WTC11 (cell line): Measurements from ENCODE around the gene CTAG1B. TPM values are rescaled to one million over a fixed set of nuclear protein-coding genes. Genes with fewer than 3 reads are reported as not detected.

Source experiments
- ATAC-seq: fragments of 200-7000 bp; cut with Tn5 transposase; 2 replicates; pipeline ENCODE4 v1.10.0; 2021; ENCODE audit warnings: mild to moderate bottlenecking, moderate library complexity
- CTCF ChIA-PET: fragments of 300-600 bp; sonication (Branson Sonifier 250); formaldehyde crosslinking; loops from one replicate; lab custom pipeline; 2021; ENCODE audit warnings: antibody characterized with exemption; lab: Charles Lee
- POLR2A ChIA-PET: fragments of 350-600 bp; sonication (Branson Sonifier 250); formaldehyde crosslinking; loops from one replicate; lab custom pipeline; 2021; ENCODE audit warnings: antibody characterized with exemption; lab: Charles Lee
- DNase-seq: peaks from one replicate; pipeline ENCODE4 v3.0.0; 2021; ENCODE audit warnings: low spot score
- H3K27ac Mint-ChIP-seq: 2 replicates; pipeline ENCODE4 v1.8.0; 2021; ENCODE audit warnings: mixed read lengths
- H3K27me3 Mint-ChIP-seq: 2 replicates; pipeline ENCODE4 v1.8.0; 2021; ENCODE audit warnings: low read depth, mild to moderate bottlenecking, moderate library complexity, mixed read lengths
- H3K36me3 Mint-ChIP-seq: 2 replicates; pipeline ENCODE4 v1.8.0; 2021; ENCODE audit warnings: mixed read lengths
- H3K4me1 Mint-ChIP-seq: 2 replicates; pipeline ENCODE4 v1.8.0; 2022; ENCODE audit warnings: mixed read lengths
- H3K4me3 Mint-ChIP-seq: 2 replicates; pipeline ENCODE4 v1.8.0; 2021; ENCODE audit warnings: mild to moderate bottlenecking, moderate library complexity, mixed read lengths
- H3K9me3 Mint-ChIP-seq: 2 replicates; pipeline ENCODE4 v1.8.0; 2021; ENCODE audit warnings: mixed read lengths
- ELF4 ChIP-seq: sonication (generic); formaldehyde crosslinking; IDR thresholded peaks from 2 replicates; pipeline ENCODE4 v1.8.1; 2022; ENCODE audit warnings: low read depth, mild to moderate bottlenecking, moderate library complexity, missing genetic modification reagents
- EMX1 ChIP-seq: fragments of 250-450 bp; sonication (Bioruptor Pico); IDR thresholded peaks from 2 replicates; pipeline ENCODE4 v1.8.0; 2021; ENCODE audit warnings: mild to moderate bottlenecking
- IRF2 ChIP-seq: sonication (generic); formaldehyde crosslinking; IDR thresholded peaks from 2 replicates; pipeline ENCODE4 v1.8.0; 2022; ENCODE audit warnings: low read depth, missing genetic modification reagents, borderline replicate concordance
- JUN ChIP-seq: sonication (generic); formaldehyde crosslinking; IDR thresholded peaks from 2 replicates; pipeline ENCODE4 v1.8.0; 2023; ENCODE audit warnings: mild to moderate bottlenecking, missing genetic modification reagents
- TEAD4 ChIP-seq: sonication (generic); formaldehyde crosslinking; IDR thresholded peaks from 2 replicates; pipeline ENCODE4 v1.8.0; 2022; ENCODE audit warnings: mild to moderate bottlenecking, missing genetic modification reagents
- ZNF263 ChIP-seq: sonication (generic); formaldehyde crosslinking; IDR thresholded peaks from 2 replicates; pipeline ENCODE4 v1.8.1; 2022; ENCODE audit warnings: low read depth, mild to moderate bottlenecking, moderate library complexity, missing genetic modification reagents
- ZNF416 ChIP-seq: fragments of 250-450 bp; sonication (Bioruptor Pico); IDR thresholded peaks from 2 replicates; pipeline ENCODE4 v1.9.0; 2021; ENCODE audit warnings: mild to moderate bottlenecking, inconsistent platforms
- ZNF423 ChIP-seq: fragments of 250-450 bp; sonication (Bioruptor Pico); IDR thresholded peaks from 2 replicates; pipeline ENCODE4 v2.1.2; 2022; ENCODE audit warnings: mild to moderate bottlenecking, moderate library complexity
- total RNA-seq: library from RNA; stranded (reverse); gene quantifications from 3 replicates; pipeline ENCODE4 v1.2.3, GENCODE V29; 2021
- TF ChIP-seq, protein P1 (sequence below): sonication (generic); formaldehyde crosslinking; IDR thresholded peaks from 2 replicates; pipeline ENCODE4 v1.8.1; 2023; ENCODE audit warnings: mild to moderate bottlenecking, missing genetic modification reagents, borderline replicate concordance
- TF ChIP-seq, protein P2 (sequence below): sonication (generic); formaldehyde crosslinking; IDR thresholded peaks from 2 replicates; pipeline ENCODE4 v1.8.1; 2023; ENCODE audit warnings: mild to moderate bottlenecking, moderate library complexity, missing genetic modification reagents
- TF ChIP-seq, protein P3 (sequence below): sonication (generic); formaldehyde crosslinking; IDR thresholded peaks from 2 replicates; pipeline ENCODE4 v1.8.1; 2023; ENCODE audit warnings: mild to moderate bottlenecking, missing genetic modification reagents, moderate library complexity
- TF ChIP-seq, protein P4 (sequence below): sonication (generic); formaldehyde crosslinking; IDR thresholded peaks from 2 replicates; pipeline ENCODE4 v1.8.1; 2023; ENCODE audit warnings: mild to moderate bottlenecking, missing genetic modification reagents, moderate library complexity
- TF ChIP-seq, protein P5 (sequence below): fragments of 250-450 bp; sonication (Bioruptor Pico); conservative IDR thresholded peaks from 2 replicates; pipeline ENCODE4 v1.9.0; 2021; ENCODE audit warnings: mild to moderate bottlenecking
- TF ChIP-seq, protein P6 (sequence below): sonication (generic); formaldehyde crosslinking; IDR thresholded peaks from 2 replicates; pipeline ENCODE4 v1.8.0; 2023; ENCODE audit warnings: mild to moderate bottlenecking, missing genetic modification reagents
- TF ChIP-seq, protein P7 (sequence below): sonication (generic); formaldehyde crosslinking; IDR thresholded peaks from 2 replicates; pipeline ENCODE4 v1.8.1; 2022; ENCODE audit warnings: low read depth, mild to moderate bottlenecking, moderate library complexity, missing genetic modification reagents, borderline replicate concordance
- TF ChIP-seq, protein P8 (sequence below): sonication (generic); formaldehyde crosslinking; IDR thresholded peaks from 2 replicates; pipeline ENCODE4 v1.8.0; 2023; ENCODE audit warnings: missing genetic modification reagents, mild to moderate bottlenecking, borderline replicate concordance
- TF ChIP-seq, protein P9 (sequence below): sonication (generic); formaldehyde crosslinking; conservative IDR thresholded peaks from 2 replicates; pipeline ENCODE4 v1.8.1; 2022; ENCODE audit warnings: mild to moderate bottlenecking, missing genetic modification reagents

CTAG1B gene
- total RNA-seq, 1 experiment from 2014 or later = not detected

DNA sequence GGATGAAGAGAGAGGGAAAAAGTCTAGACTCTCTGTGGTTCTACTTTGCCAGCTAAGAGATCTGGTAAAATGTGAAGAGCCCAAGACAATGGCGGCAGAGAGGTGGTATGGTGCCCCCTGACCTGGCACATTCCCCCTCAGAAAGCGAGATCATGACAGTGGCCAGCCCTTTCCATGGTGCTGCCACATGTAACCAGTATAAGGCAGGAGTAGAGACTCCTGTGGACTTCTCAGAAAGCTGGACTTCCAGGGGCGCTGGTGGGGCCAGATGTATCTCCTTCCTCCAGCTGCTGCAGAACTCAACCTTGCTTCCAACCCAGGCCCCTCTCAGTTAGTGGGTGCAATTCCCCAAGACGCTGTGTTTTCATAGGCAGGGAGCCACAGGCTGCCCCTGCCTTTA, 24.6 kb downstream of the CTAG1B start:
- TF ChIP-seq ELF4 (CRISPR knock-in tag) (no peak), ZNF423 (CRISPR knock-in tag) (no peak), EMX1 (no peak), ZNF416 (CRISPR knock-in tag) (no peak), ZNF263 (CRISPR knock-in tag) (no peak), IRF2 (CRISPR knock-in tag) (no peak), TEAD4 (CRISPR knock-in tag) (no peak)
- TF ChIP-seq, protein P1, sequence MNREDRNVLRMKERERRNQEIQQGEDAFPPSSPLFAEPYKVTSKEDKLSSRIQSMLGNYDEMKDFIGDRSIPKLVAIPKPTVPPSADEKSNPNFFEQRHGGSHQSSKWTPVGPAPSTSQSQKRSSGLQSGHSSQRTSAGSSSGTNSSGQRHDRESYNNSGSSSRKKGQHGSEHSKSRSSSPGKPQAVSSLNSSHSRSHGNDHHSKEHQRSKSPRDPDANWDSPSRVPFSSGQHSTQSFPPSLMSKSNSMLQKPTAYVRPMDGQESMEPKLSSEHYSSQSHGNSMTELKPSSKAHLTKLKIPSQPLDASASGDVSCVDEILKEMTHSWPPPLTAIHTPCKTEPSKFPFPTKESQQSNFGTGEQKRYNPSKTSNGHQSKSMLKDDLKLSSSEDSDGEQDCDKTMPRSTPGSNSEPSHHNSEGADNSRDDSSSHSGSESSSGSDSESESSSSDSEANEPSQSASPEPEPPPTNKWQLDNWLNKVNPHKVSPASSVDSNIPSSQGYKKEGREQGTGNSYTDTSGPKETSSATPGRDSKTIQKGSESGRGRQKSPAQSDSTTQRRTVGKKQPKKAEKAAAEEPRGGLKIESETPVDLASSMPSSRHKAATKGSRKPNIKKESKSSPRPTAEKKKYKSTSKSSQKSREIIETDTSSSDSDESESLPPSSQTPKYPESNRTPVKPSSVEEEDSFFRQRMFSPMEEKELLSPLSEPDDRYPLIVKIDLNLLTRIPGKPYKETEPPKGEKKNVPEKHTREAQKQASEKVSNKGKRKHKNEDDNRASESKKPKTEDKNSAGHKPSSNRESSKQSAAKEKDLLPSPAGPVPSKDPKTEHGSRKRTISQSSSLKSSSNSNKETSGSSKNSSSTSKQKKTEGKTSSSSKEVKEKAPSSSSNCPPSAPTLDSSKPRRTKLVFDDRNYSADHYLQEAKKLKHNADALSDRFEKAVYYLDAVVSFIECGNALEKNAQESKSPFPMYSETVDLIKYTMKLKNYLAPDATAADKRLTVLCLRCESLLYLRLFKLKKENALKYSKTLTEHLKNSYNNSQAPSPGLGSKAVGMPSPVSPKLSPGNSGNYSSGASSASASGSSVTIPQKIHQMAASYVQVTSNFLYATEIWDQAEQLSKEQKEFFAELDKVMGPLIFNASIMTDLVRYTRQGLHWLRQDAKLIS (CRISPR knock-in tag) = no peak
- TF ChIP-seq, protein P2, sequence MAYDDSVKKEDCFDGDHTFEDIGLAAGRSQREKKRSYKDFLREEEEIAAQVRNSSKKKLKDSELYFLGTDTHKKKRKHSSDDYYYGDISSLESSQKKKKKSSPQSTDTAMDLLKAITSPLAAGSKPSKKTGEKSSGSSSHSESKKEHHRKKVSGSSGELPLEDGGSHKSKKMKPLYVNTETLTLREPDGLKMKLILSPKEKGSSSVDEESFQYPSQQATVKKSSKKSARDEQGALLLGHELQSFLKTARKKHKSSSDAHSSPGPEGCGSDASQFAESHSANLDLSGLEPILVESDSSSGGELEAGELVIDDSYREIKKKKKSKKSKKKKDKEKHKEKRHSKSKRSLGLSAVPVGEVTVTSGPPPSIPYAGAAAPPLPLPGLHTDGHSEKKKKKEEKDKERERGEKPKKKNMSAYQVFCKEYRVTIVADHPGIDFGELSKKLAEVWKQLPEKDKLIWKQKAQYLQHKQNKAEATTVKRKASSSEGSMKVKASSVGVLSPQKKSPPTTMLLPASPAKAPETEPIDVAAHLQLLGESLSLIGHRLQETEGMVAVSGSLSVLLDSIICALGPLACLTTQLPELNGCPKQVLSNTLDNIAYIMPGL = no peak
- TF ChIP-seq, protein P3, sequence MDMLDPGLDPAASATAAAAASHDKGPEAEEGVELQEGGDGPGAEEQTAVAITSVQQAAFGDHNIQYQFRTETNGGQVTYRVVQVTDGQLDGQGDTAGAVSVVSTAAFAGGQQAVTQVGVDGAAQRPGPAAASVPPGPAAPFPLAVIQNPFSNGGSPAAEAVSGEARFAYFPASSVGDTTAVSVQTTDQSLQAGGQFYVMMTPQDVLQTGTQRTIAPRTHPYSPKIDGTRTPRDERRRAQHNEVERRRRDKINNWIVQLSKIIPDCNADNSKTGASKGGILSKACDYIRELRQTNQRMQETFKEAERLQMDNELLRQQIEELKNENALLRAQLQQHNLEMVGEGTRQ = no peak
- TF ChIP-seq, protein P4, sequence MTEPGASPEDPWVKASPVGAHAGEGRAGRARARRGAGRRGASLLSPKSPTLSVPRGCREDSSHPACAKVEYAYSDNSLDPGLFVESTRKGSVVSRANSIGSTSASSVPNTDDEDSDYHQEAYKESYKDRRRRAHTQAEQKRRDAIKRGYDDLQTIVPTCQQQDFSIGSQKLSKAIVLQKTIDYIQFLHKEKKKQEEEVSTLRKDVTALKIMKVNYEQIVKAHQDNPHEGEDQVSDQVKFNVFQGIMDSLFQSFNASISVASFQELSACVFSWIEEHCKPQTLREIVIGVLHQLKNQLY = no peak
- TF ChIP-seq, protein P5, sequence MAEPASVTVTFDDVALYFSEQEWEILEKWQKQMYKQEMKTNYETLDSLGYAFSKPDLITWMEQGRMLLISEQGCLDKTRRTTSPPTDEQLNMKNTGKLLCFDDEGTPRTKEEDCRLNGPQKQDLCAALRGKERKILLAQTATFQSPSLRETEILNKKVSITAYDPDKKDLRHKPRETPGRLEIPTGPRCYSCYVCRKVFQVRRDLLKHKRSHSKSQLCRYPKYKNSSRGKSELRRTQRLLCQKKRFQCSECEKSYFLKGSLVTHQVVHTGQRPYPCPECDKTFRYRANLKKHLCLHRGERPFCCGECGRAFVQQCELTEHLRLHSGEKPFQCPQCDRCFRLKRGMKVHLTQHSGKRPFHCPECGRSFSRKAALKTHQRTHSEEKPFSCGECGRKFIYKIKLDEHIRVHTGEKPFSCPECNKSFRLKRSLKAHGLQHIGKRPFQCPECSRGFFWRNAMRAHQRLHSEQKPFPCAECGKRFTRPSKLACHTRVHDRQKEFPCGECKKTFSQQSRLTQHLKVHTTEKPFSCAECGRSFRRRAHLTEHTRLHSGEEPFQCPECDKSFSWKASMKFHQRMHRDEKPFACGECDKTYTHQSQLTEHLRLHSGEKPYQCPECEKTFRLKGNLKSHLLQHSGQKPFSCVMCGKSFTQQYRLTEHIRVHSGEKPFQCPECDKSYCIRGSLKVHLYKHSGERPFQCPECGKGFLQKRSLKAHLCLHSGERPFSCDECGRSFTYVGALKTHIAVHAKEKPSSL (CRISPR knock-in tag) = no peak
- TF ChIP-seq, protein P6, sequence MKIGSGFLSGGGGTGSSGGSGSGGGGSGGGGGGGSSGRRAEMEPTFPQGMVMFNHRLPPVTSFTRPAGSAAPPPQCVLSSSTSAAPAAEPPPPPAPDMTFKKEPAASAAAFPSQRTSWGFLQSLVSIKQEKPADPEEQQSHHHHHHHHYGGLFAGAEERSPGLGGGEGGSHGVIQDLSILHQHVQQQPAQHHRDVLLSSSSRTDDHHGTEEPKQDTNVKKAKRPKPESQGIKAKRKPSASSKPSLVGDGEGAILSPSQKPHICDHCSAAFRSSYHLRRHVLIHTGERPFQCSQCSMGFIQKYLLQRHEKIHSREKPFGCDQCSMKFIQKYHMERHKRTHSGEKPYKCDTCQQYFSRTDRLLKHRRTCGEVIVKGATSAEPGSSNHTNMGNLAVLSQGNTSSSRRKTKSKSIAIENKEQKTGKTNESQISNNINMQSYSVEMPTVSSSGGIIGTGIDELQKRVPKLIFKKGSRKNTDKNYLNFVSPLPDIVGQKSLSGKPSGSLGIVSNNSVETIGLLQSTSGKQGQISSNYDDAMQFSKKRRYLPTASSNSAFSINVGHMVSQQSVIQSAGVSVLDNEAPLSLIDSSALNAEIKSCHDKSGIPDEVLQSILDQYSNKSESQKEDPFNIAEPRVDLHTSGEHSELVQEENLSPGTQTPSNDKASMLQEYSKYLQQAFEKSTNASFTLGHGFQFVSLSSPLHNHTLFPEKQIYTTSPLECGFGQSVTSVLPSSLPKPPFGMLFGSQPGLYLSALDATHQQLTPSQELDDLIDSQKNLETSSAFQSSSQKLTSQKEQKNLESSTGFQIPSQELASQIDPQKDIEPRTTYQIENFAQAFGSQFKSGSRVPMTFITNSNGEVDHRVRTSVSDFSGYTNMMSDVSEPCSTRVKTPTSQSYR = no peak
- Mint-ChIP-seq H3K4me3 (no peak overlapping the region), H3K9me3 (peaks cover 23% of the 10 kb centered on the region), H3K27ac (no peak overlapping the region), H3K4me1 (peaks cover 22% of the 10 kb centered on the region), H3K36me3 (peaks cover 15% of the 10 kb centered on the region), H3K27me3 (peaks cover 13% of the 10 kb centered on the region)
- ChIA-PET CTCF (no interaction called here), POLR2A (no interaction called here)
- ATAC-seq = no peak
- no peak for DNase-seq

DNA sequence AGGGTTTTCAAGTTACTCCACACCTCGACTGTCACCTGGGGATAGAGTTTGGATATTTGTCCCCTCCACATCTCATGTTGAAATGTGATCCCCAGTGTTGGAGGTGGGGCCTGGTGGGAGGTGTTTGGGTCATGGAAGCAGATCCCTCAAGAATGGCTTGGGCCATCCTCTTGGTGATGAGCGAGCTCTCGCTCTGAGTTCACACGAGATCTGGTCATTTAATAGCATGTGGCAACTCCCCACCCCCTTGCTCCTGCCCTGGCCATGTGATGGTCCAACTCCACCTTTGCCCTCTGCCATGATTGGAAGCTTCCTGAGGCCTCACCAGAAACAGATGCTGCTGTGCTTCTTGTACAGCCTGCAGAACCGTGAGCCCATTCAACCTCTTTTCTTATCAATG, 25.9 kb downstream of the CTAG1B start:
- DNase-seq = no peak
- ATAC-seq = no peak
- Mint-ChIP-seq H3K9me3 (peaks cover 23% of the 10 kb centered on the region), H3K27me3 (peaks cover 13% of the 10 kb centered on the region), H3K27ac (no peak overlapping the region), H3K36me3 (peaks cover 15% of the 10 kb centered on the region), H3K4me3 (no peak overlapping the region), H3K4me1 (peaks cover 22% of the 10 kb centered on the region)
- ChIA-PET CTCF (no interaction called here), POLR2A (no interaction called here)
- TF ChIP-seq, protein P7, sequence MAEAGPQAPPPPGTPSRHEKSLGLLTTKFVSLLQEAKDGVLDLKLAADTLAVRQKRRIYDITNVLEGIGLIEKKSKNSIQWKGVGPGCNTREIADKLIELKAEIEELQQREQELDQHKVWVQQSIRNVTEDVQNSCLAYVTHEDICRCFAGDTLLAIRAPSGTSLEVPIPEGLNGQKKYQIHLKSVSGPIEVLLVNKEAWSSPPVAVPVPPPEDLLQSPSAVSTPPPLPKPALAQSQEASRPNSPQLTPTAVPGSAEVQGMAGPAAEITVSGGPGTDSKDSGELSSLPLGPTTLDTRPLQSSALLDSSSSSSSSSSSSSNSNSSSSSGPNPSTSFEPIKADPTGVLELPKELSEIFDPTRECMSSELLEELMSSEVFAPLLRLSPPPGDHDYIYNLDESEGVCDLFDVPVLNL = no peak
- TF ChIP-seq, protein P8, sequence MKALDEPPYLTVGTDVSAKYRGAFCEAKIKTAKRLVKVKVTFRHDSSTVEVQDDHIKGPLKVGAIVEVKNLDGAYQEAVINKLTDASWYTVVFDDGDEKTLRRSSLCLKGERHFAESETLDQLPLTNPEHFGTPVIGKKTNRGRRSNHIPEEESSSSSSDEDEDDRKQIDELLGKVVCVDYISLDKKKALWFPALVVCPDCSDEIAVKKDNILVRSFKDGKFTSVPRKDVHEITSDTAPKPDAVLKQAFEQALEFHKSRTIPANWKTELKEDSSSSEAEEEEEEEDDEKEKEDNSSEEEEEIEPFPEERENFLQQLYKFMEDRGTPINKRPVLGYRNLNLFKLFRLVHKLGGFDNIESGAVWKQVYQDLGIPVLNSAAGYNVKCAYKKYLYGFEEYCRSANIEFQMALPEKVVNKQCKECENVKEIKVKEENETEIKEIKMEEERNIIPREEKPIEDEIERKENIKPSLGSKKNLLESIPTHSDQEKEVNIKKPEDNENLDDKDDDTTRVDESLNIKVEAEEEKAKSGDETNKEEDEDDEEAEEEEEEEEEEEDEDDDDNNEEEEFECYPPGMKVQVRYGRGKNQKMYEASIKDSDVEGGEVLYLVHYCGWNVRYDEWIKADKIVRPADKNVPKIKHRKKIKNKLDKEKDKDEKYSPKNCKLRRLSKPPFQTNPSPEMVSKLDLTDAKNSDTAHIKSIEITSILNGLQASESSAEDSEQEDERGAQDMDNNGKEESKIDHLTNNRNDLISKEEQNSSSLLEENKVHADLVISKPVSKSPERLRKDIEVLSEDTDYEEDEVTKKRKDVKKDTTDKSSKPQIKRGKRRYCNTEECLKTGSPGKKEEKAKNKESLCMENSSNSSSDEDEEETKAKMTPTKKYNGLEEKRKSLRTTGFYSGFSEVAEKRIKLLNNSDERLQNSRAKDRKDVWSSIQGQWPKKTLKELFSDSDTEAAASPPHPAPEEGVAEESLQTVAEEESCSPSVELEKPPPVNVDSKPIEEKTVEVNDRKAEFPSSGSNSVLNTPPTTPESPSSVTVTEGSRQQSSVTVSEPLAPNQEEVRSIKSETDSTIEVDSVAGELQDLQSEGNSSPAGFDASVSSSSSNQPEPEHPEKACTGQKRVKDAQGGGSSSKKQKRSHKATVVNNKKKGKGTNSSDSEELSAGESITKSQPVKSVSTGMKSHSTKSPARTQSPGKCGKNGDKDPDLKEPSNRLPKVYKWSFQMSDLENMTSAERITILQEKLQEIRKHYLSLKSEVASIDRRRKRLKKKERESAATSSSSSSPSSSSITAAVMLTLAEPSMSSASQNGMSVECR (CRISPR knock-in tag) = no peak
- TF ChIP-seq, protein P9, sequence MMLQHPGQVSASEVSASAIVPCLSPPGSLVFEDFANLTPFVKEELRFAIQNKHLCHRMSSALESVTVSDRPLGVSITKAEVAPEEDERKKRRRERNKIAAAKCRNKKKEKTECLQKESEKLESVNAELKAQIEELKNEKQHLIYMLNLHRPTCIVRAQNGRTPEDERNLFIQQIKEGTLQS (CRISPR knock-in tag) = no peak
- TF ChIP-seq JUN (CRISPR knock-in tag) = no peak
